Lung (tissue), 12 donors: ENCODE measurements around the gene MPV17L2. TPM values are rescaled to one million over a fixed set of nuclear protein-coding genes. Genes with fewer than 3 reads are reported as not detected.
A peak's percentile ranks its signal among the peaks of the same experiment; 100 is the strongest.

ENCODE experiments used
- ATAC-seq: fragments of 200-7000 bp; cut with Tn5 transposase; one replicate; pipeline ENCODE4 v1.9.1; 2020; ENCODE audit warnings: moderate number of reproducible peaks; ENCODE audit not compliant: insufficient read depth, low FRiP score
- DNase-seq, 3 donors: peaks; one replicate each; pipeline ENCODE4 v3.0.0-alpha.2; 2013 to 2017
- H3K27ac ChIP-seq, 2 donors: one replicate each; pipeline ENCODE4 v1.5.1; 2013; ENCODE audit warnings: mild to moderate bottlenecking in 2 of 2, moderate library complexity in 2 of 2, control low read depth in 1 of 2, inconsistent platforms in 1 of 2, low read depth in 1 of 2, low read length in 1 of 2
- H3K27me3 ChIP-seq, 3 donors: one replicate each; pipeline ENCODE4 v1.5.1; 2013; ENCODE audit warnings: low read length in 2 of 3; ENCODE audit not compliant: control insufficient read depth in 3 of 3, insufficient read depth in 3 of 3
- H3K36me3 ChIP-seq, 4 donors: one replicate each; pipeline ENCODE4 v1.5.1; 2013; ENCODE audit warnings: low read length in 4 of 4, mild to moderate bottlenecking in 1 of 4, moderate library complexity in 1 of 4; ENCODE audit not compliant: control insufficient read depth in 4 of 4, insufficient read depth in 4 of 4
- H3K4me1 ChIP-seq, 5 donors: one replicate each; pipeline ENCODE4 v1.5.1; 2013; ENCODE audit warnings: low read length in 5 of 5, mild to moderate bottlenecking in 2 of 5, moderate library complexity in 1 of 5; ENCODE audit not compliant: control insufficient read depth in 5 of 5, insufficient read depth in 5 of 5
- H3K4me3 ChIP-seq: one replicate; pipeline ENCODE4 v1.5.1; 2013; ENCODE audit warnings: mild to moderate bottlenecking, control low read depth, moderate library complexity
- H3K9ac ChIP-seq, 2 donors: one replicate each; pipeline ENCODE4 v1.5.1; 2013; ENCODE audit warnings: low read length in 2 of 2, control low read depth in 1 of 2; ENCODE audit not compliant: insufficient read depth in 1 of 2
- H3K9me3 ChIP-seq, 4 donors: one replicate each; pipeline ENCODE4 v1.5.1; 2013; ENCODE audit warnings: low read length in 3 of 4, mild to moderate bottlenecking in 1 of 4, moderate library complexity in 1 of 4; ENCODE audit not compliant: control insufficient read depth in 4 of 4, insufficient read depth in 3 of 4
- CTCF ChIP-seq: IDR thresholded peaks from 2 replicates; pipeline ENCODE4 v1.5.1; 2012; ENCODE audit warnings: mild to moderate bottlenecking; ENCODE audit errors: control extremely low read depth, extremely low read depth
- WGBS, 2 donors: extraction: QIAGEN DNeasy Blood & Tissue Kit; methylation state at CpG; one replicate each; pipeline ENCODE4 v1.1.7; 2013; 5-methylcytosine and 5-hydroxymethylcytosine counted together
- polyA plus RNA-seq, 2 donors: library from polyadenylated mRNA; stranded (reverse); fragments of 200-250 nt; gene quantifications; one replicate each; pipeline ENCODE4 v1.2.1, GENCODE V29; 2013
- total RNA-seq, 2 donors: library from RNA; depleted of rRNA in 1 of 2; stranded (reverse); fragments of >200 nt in 1 of 2; gene quantifications; one replicate each; pipeline ENCODE4 v1.2.1, GENCODE V29; 2014 to 2021
- donor health status: control.
- donor health status: control.
- donor health status: Bipolar disorder and iron deficiency.
- donor health status: healthy.
- donor health status: DM: yes; HTN: yes; CAD: no.

MPV17L2 gene
- total and polyA plus RNA-seq, 4 donors, result 3.2 to 28.0 (median 18.2) TPM

- Histone ChIP-seq H3K36me3 (peaks cover 0 to 20% (median 9%) of the 10 kb centered on the region in 4 donors), H3K27me3 (no peaks in the 10 kb centered on the region), H3K9ac (peak overlapping the region in 1 of 2 donors; percentile 46), H3K4me3 (no peak overlapping the region), H3K9me3 (no peaks in the 10 kb centered on the region), H3K27ac (no peak overlapping the region), H3K4me1 (peaks cover 0 to 16% (median 4%) of the 10 kb centered on the region in 5 donors)
- WGBS, 2 donors, result 92 to 95% methylated on average over 18 of the region's 18 CpGs
- TF ChIP-seq CTCF, result no peak
- ATAC-seq (no peak), DNase-seq (no peak)
Observed at GRCh38 chr19:18150776-18151624, 42.0 kb upstream of the MPV17L2 start.

GRCh38 chr19:18152442-18152816 lies 40.6 kb upstream of the MPV17L2 start:
- ATAC-seq, result peak; percentile 73
- TF ChIP-seq CTCF, result peak; percentile 32
- peaks cover 0 to 28% (median 14%) of the 10 kb centered on the region in 5 donors for H3K4me1 ChIP-seq
- no peaks in the 10 kb centered on the region for H3K9me3 ChIP-seq
- H3K9ac ChIP-seq, result peak overlapping the region; percentile 81 to 94
- peaks cover 0 to 20% (median 9%) of the 10 kb centered on the region in 4 donors for H3K36me3 ChIP-seq
- H3K4me3 ChIP-seq, result peak overlapping the region; percentile 40
- DNase-seq, result peak; percentile 98 to 99 (median 99)
- peak overlapping the region; percentile 95 to 96 for H3K27ac ChIP-seq
- 0% methylated on average over 22 of the region's 22 CpGs for WGBS, 2 donors
- no peaks in the 10 kb centered on the region for H3K27me3 ChIP-seq

- peak; percentile 99 to 100 (median 100) for DNase-seq
- 0 to 1% methylated on average over 69 to 86 of the region's 86 CpGs for WGBS, 2 donors
- H3K27me3 ChIP-seq, result no peaks in the 10 kb centered on the region
- TF ChIP-seq CTCF, result no peak
- H3K9ac ChIP-seq, result peak within 1 kb of the TSS; percentile 88 to 94
- peak within 1 kb of the TSS; percentile 95 to 96 for H3K27ac ChIP-seq
- ATAC-seq, result peak; percentile 91
- H3K9me3 ChIP-seq, result no peaks in the 10 kb centered on the region
- H3K4me3 ChIP-seq, result peak within 1 kb of the TSS; percentile 83
- H3K36me3 ChIP-seq, result peaks cover 0 to 20% (median 8%) of the 10 kb centered on the region in 4 donors
- H3K4me1 ChIP-seq, result peaks cover 0 to 32% (median 16%) of the 10 kb centered on the region in 5 donors
Observed at GRCh38 chr19:18152817-18153555, 40.0 kb upstream of the MPV17L2 start, which contains the start of gene PIK3R2. TSS of gene PIK3R2 (plus strand) at chr19:18153163. CDS start at chr19:18155880, 2,717 bp downstream.
